Islet of Langerhans (tissue), 1 donor: ENCODE results near the gene USP49.
"Not testable (repeated sequence)": the region's sequence is repeated elsewhere in the genome, so short reads cannot be mapped to it uniquely, and the experiment has no call there.

Source experiments
- FAIRE-seq: peaks from one replicate; lab custom pipeline; 2011; peaks lifted over from hg19 to GRCh38; lab: Jason Lieb, UNC

Gene USP49

DNA sequence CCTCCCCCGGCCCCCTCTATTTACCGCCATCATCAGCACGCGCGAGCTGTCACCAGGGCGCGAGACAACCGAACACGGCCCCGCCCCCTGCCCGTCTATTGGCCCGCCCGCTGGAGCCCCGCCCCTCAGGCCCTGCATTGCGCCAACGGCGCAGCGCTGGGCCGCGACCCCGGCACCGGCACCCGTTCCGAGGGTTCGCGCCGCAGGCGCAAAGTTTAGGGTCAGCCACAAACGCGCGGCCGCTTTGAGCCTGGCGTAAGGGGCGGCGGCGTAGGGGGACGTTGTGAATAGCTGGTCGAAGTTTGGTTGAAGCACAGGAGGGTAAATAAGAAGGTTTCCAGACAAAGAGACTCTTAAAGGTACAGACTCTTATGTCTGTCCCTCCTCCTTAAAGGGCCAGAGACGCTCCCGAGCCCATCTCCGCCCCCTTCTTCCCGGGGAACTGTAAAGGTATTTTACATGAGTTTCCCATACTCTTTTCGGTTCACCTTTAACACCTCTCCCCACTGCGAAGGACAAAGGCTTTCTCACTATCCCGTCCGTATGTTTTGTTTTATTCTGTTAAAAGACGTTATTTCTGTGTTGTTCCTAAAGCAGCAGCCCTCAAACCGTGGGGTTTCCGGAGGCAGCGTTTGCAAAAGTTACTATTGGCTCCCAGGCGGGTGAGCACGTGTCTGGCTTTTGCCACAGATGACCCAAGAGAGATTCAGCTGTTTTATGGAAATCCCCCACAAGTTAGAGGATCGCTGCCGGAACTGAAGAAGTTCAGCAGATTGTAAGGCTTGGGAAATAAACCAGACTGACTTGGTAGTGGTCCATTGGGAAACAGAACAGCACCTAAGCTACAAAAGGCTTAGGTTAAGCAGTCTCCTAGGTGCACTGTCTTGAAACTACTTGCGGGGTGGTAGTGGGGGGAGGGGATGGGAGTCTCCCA is at the start of gene USP49:
TSS of gene USP49 (minus strand) at position 76 of the 934 bp plus-strand sequence. CDS start 88,392 bp downstream, outside the sequence.
- no peak for FAIRE-seq

DNA sequence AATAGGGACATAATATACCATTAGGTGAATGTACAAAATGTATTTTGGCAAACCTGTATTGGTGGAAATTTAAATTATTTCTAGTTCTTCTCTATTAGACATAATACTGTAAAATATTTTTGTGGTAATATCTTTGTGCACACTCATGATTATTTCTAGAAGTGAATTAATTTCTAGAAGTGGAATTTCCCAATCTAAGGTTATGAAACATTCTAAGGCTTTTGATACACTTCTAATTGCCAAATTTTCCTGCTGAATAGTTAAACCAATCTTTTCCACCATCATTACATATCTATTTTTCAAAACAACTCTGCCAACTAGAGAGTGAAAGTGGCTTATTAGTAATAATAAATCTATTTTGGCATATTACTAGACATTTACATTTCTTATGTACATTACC is 48.3 kb upstream of the USP49 start:
- FAIRE-seq: no peak

DNA sequence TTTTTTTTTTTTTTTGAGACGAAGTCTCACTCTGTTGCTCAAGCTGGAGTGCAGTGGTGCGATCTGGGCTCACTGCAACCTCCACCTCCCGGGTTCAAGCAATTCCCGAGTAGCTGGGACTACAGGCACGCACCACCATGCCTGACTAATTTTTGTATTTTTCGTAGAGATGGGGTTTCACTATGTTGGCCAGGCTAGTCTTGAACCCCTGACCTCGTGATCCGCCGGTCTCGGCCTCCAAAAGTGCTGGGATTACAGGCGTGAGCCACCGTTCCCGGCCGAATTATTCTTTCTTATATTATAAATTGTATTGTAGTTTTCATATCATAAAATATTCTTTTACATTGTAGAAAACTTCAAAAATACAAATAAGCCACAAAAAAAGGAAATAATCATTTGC is 47.7 kb upstream of the USP49 start:
- not testable (repeated sequence) for FAIRE-seq

DNA sequence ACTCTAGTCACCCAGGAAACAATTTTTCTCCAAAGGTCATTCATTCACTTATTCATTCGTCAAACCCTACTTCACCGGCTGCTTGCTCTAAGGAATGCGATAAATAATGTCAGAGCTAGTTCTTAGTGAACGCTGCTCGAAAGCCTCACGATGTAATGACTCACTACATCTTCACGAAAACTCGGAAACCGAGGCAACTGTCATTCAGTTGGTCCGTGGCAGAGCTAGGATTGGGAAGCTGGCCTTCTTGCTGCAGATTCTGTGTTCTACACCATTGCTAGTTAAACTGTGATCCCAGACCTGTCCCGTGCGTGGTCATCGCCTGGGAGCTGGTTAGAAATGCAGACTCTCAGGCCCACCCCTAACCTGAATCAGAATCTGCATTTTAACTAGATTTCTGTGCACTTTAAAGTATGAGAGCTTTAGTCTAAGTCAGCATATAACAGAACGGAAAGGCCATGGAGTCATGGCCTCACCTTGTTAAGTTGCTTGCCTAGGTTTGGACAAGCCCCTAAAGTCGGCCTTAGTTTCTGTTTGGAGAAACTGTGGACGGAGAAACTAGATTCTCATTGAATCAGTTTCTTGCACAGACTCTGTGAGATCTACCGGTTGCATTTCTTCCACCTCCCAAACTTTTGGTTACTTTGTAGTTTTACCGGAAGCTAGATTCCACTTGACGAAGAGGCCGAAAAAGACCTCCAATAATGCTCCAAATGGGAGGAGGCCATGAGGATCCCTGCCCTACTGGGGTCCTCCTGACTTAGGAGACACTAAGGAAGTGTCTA is 47.1 kb upstream of the USP49 start:
- FAIRE-seq: no peak

DNA sequence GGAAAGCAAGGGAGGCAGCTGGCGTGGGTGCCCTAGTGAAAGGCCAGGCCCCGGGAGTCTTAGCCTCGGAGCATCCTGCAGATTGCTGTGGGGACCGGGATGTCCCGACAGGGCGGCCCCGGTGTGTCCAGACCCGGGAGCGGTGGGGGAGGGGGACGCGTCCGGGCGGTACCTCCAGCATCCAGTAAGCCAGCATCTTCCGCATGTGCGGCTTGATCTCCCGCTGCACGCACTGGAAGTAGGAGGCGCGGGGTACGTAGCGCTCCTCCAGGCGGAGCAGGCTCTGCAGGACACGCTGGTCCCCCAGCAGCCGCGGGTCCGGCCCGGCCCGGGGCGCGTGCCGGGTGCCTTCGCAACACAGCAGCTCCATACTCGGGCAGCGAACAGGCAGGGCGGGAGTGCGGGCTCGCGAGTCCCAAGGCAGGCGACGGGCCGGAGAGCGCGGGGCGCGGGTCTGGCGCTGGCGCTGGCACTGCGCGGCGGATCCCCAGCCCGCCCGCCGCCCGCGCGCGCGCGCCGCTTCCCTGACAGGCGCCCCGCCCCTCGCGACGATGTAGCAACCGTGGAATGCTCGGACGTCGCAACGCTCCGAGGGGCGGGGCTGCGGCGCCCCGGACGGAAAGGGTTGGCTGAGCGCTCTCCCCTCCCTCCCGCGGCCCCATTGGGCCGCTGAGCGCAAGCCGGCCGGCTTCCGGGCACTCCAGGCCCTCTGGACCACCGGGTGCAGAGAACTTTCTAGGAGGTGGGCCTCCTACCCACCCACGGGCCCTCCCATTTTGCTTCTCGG is 46.3 kb upstream of the USP49 start, which contains the start of gene CCND3:
TSS of gene CCND3 (minus strand) at position 529 of the 787 bp plus-strand sequence. CDS start at position 370, 159 bp downstream.
- no peak for FAIRE-seq

DNA sequence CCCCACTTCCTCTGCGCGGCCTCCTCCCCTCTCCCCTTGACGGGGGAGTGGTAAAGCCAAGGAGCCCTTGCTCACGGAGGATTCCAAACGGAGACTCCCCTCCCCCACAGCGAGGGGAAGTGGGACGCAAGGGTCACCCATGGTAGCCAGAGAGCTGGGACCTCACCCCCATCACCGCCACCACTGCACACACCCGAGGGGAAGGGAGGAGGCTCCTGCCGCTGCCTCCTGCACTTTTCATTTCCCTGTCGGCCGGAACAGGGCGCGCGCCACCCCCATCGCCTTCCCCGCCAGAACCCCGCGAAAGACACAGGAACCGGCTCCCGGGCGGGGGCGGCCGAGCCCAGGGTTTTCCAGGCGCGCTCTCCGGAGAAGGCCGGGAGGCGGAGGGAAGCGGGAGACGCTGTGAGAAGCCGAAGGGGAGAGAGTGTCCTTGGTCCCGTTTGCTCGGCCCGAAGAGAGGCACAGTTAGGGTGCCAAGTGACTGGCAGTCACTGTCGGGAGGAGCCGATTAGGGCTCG is 45.6 kb upstream of the USP49 start:
- no peak for FAIRE-seq

DNA sequence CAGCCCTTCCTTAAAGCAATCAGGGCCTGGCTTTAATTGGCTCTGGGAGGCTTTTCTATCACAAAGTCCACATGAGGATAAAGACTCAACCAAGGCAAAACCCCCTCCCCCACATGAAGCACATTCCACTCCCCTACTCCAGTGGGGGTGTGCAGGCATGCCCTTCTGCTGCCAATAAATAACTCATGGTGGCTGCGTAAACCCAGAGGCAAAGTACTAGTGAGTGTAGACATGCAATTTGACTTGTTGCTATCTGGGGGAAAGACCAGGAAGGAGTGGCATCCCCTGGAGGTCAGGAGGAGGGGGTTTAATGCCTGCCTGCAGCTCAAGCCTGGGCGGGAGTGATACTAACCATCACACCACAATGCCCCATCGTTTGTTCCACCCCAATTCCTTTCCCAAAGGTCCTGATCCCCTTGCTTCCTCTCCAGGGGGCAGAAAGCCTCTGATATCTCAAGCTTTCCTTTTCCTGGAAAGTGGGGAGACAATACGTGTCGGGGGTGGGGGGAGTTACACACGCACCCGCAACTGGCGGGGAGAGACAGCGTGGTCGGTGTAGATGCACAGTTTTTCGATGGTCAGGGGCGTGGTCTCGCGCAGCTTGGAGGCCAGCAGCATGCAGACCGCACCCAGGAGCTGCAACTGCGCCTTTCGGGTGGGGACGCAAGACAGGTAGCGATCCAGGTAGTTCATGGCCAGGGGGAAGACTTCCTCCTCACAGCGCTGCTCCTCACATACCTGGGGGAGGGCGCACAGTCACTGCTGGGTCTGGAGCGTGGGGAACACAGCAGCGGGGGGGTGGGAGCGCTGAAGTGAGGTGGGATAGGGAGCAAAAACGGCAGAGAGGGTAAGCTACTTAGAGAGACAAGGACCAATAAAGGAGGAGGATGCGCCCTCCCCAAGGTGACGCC is 44.9 kb upstream of the USP49 start:
- no peak for FAIRE-seq

DNA sequence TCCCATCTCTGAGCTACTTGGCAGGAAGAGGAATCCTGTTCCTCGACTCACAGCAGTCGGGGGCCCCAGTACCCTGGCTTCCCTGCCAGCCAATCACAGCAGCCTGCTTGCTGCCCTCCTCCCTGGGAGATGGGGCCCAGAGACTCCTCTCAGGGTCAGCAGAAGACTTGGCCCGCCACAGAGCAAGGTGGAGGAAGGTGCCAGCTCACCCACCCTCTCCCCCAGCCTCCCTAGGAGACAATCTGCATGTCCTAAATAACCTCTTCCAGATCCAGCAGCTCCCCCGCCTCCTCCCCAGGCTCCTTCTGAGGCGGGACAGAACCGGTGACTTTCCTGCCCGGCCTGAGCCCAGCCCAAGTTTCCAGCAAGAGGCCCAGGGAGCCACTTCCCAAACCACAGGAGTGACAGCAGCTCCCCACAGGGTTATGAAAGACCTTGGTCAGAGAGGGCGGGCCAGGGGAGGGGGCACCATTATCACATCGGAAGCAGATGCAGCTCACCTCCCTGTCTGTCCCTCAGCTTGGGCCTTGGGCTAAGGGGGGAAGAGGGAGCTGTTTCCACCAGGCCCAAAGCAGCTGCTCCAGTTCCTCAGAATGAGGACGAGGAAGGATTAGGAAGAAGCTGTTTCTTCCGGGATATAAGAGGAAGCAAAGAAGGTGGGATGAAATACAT is 44.1 kb upstream of the USP49 start:
- no peak for FAIRE-seq

DNA sequence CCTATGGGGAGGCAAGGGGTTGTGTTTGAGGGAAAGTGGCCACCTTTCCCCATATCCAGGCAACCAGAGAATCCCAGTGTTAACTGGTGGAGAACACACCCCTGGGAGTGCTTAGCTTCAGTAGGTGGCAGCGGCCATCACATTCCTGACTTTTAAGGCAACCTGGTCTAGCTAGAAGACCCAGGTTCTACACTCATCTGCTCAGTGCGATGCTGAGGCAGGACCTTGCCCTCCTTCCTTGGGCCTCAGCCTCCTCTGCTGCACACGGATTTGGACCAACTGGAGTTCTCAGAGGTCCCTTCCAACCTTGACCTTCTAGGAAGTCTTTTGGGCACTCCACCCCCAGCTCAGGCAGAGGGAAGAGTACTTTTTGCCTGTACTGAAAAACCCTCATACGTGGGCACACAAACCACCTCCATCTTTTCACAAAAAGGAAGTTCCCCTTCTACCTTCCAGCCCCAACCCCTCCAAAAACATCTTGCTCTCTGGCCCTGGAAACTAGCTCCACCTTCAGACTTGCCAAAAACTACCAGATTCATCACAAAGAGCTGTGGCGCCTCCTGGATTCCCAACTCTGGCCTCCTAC is 43.5 kb upstream of the USP49 start:
- FAIRE-seq: no peak

DNA sequence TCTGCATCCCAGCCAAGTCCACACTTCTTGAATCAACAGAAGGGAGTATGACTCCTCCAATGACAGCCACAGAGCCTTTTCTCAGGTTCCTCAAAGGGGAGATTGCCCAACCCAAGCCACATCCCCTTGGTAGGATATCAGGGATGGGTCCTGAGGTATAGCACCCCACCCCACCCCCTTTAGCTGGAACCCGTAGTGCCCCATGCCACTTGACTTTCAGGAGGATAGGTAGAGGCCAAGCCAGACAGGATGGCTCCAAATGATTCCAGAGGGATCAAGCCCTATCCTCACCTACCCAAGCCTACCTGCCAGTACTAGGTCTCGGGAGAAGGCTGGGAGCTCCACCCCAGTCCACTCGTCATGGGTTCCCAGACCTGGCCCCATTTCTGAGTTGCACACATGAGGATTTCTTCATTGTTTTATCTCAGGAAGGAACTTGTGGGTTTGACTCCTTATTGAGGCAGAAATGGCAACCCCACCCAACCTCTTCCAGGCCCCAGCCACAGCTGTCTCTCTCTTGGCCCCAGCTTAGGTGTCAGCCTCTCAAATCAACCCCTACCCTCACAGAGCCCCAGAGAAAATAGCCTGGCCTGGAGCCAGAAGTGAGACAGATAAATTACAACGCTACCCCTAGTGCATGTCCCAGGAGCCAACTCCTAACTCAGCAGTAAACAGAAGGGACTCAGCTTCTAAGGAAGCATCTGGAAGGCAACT is 42.8 kb upstream of the USP49 start:
- no peak for FAIRE-seq

DNA sequence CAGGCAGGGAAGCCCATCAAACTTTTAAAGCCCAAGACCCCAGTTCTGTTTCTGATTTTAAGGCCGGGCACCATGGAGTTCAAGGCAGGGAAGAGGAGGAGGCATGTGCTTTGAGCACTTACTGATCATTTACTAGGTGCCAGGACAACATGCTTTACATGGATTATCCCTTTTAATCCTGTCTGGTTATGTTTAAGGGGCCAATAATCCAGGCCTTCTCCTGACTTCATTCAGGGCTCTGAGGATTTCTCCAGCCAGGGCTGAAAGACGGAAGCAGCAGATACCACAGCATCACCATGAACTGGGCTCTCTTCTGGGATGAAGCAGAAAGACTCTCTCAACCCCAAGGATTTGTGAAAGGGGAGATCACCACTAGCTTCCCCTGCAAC is 42.3 kb upstream of the USP49 start:
- no peak for FAIRE-seq

DNA sequence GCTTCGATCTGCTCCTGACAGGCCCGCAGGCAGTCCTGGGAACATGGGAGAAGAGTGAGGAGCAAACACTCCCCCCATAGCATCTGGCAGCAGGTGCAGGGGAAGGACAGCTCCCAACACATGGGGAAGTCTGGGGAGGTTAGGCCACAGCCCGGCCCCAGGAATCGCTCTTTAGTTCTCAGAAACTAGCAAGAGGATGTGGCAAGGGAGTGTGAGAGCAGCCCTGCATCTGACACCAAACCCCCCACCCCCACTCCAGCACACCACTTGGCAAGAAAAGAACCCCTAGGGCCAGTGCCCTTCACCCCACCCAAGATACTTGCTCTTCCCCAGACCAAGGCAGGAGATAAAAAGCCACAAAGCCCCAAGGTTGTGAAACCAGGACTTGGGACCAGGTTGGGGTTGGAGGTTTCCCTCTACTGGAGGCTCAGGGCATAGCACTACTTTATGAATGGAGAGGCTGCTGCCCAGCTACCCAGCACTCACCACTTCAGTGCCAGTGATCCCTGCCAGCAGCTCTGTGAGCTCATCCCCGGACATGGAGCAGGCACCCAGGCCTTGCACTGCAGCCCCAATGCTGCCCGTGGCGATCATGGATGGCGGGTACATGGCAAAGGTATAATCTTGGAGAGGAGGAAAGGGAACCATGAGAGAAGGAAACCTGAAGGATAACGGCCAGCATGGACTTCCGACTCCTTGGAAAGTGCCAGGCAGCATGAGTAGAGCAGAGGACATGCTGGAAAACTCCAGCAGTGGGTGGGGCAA is 41.1 kb upstream of the USP49 start:
- no peak for FAIRE-seq

DNA sequence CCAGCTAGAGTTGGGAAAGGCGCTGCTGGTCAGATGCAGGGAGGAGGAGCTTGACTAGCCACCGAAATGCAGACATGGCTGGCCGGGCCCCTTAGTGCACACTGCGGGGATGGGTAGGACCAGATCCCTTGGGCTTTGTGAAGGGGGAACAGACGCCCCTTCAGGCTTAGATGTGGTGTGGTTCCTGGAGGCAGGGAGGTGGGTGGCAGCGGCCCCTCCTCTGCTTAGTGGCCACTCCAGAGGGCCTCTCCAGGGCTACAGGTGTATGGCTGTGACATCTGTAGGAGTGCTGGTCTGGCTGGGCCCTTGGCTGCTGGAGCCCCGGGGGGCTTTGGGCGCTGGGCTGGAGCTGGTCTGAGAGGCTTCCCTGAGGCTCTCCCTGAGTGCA is 40.5 kb upstream of the USP49 start:
- FAIRE-seq: no peak

DNA sequence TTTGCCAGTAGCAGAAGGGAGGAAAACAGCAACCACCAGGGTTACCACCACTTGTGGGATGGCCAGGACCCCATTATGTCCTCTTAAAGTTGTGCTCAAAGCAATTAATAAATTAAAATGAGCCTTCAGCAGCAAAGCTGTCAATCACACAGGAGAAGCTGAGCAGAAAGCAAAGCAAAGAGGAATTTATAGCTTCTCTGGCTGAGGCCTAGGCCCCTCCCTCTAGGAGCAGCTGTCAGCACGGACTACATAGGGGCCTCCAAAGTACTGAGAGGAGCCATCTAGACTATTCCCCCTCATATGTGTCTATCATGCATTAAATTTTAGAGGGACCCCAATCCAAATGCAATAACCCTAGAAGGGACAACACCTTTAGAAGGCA is 40.0 kb upstream of the USP49 start:
- no peak for FAIRE-seq

DNA sequence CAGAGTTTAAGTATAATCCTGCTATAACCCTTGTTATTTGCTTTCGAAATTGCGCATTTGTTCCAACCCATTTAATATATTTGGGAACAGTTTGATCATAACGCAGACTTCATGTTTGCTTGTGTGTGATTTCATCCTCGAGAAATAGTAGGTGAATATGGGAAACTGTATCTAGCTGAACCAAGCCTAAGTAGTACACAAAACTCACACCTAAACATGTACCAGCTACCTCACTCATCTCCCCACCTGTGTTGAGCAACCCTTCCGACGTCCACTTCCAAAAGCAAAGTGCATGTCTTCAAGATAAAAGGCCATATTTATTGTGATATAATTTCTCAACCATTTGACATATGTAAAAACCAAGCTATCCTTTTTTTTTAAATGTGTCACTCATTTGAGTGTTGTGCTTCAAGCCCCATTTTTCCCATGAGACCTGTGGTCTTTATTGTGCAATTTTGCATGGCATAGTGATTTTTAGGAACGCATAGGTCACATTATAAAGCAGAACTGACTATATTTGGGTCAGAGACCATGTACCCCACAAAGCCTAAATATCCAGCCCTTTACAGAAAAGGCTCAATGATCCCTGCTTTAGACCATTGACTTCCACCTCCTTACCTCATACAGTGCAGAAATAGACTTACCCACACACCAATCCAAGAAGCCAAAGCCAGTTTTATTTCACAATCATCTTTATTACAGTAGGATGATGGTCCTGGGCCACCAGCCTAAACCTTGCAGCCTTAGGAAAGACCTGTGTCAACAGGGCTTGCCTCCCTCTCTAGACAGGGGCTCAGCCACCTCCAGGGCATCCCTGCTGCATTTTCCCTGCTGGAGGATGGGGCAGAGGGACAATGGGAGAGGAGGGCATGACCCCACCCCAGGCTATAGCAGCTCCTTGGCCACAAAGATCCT is 39.4 kb upstream of the USP49 start:
- FAIRE-seq: no peak

DNA sequence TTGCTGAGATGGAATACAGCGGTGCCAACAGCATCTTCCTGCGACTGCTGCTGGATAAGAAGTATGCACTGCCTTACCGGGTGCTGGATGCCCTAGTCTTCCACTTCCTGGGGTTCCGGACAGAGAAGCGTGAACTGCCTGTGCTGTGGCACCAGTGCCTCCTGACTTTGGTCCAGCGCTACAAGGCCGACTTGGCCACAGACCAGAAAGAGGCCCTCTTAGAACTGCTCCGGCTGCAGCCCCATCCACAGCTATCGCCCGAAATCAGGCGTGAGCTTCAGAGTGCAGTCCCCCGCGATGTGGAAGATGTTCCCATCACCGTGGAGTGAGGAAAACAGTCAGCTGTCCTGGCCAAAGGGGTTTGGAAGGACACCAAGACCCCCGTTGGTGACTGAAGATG is 37.2 kb upstream of the USP49 start:
- no peak for FAIRE-seq

DNA sequence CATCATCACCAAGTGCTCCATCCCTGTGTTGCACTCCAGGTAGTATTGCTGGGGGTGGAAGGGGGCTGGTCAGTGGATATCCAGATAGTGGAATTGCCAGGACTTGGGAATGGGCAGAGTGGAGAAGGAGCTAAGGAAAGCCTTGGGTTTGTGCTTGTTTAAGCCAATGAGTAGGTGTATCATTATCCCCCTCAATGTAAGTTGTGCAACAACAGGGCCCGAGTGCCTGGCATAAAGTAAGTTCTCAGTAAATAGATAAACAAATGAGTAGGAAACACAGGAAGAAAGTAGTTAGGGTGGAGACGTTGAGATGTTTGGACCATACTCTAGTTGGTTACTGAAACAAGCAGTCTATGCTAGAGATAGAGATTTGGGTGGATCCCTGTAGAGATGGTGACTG is 36.6 kb upstream of the USP49 start:
- no peak for FAIRE-seq

DNA sequence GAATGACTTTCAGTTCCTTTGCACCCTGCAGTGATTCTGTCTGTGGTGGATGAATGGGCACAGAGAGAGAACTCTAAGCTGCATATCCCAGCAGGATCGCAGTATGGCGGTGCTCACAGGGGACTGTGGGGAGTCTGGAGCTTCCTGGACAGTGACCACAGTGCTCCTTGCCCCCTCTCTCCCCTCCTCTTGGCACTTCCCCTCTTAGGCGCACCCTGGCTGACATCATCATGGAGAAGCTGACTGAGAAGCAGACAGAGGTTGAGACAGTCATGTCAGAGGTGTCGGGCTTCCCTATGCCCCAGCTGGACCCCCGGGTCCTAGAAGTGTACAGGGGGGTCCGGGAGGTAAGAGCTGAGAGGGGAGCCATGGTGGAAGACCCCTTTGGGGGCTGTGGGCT is 34.7 kb upstream of the USP49 start:
- FAIRE-seq: no peak
